ENCODE results near the gene CELSR3. TPM values are rescaled to one million over a fixed set of nuclear protein-coding genes. Genes with fewer than 3 reads are reported as not detected.

The CELSR3 gene
- total RNA-seq, 1 donor, result 0.81 TPM

- no peak for TF ChIP-seq CTCF (IDR thresholded peaks at IDR 0.05; ENCODE audit: insufficient read depth, low read length)
- H3K4me3 ChIP-seq (ENCODE audit: low read depth, low read length), result no peak overlapping the region
- DNase-seq (ENCODE audit: low read depth), result no peak
Measured at GRCh38 chr3:48648188-48648850, 14.4 kb downstream of the CELSR3 start.

GRCh38 chr3:48647714-48648113 lies 15.0 kb downstream of the CELSR3 start:
- no peak for DNase-seq (ENCODE audit: low read depth)
- H3K4me3 ChIP-seq (ENCODE audit: low read depth, low read length), result no peak overlapping the region
- no peak for TF ChIP-seq CTCF (IDR thresholded peaks at IDR 0.05; ENCODE audit: insufficient read depth, low read length)

- H3K4me3 ChIP-seq (ENCODE audit: low read depth, low read length), result no peak overlapping the region
- DNase-seq (ENCODE audit: low read depth), result no peak
- TF ChIP-seq CTCF (IDR thresholded peaks at IDR 0.05; ENCODE audit: insufficient read depth, low read length), result no peak
Measured at GRCh38 chr3:48644898-48645760, 17.6 kb downstream of the CELSR3 start.

DNA sequence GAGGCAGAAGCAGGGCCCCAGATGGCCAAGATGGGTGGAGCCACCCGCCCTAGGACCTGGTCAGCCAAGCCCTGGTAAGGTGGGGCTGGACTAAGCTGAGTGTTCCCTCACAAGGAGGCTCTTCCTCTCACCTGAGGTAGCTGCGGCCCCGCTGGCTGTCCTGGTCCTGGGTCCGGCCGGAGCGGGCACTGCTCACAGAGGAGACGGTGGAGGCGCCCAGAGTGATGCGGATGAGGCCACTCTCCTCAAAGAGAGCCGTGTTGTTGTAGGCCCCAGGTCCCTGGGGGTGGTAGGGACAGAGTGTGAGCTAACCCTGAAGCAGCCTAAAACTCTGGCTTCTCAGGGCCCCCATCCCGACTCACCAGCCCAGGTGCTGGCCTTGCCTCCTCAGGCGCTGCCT lies 20.1 kb downstream of the CELSR3 start:
- no peak for TF ChIP-seq CTCF (IDR thresholded peaks at IDR 0.05; ENCODE audit: insufficient read depth, low read length)
- no peak overlapping the region for H3K4me3 ChIP-seq (ENCODE audit: low read depth, low read length)
- no peak for DNase-seq (ENCODE audit: low read depth)

DNA sequence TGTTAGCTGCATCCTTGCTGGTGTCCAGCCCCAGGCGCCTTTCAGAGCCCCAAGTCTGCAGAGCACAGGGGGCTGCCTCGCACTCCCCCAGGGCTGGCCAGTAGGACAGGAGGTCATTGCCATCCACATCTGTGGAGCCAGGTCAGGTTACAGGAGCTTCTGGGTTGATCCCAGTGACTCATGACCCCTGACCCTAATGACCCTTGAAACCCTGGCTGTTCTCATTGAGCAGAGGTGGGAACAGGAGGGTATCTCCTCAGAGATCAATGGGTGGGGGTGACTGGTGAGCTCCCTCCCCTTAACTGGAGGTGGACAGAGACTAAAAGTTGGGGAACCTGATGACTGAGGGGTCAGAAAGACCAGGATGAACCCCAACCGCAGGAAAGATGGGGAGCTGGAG lies 21.3 kb downstream of the CELSR3 start:
- no peak for DNase-seq (ENCODE audit: low read depth)
- TF ChIP-seq CTCF (IDR thresholded peaks at IDR 0.05; ENCODE audit: insufficient read depth, low read length), result no peak

GRCh38 chr3:48639944-48640606 lies 22.6 kb downstream of the CELSR3 start:
- H3K4me3 ChIP-seq (ENCODE audit: low read depth, low read length), result no peak overlapping the region
- DNase-seq (ENCODE audit: low read depth), result no peak
- TF ChIP-seq CTCF (IDR thresholded peaks at IDR 0.05; ENCODE audit: insufficient read depth, low read length), result no peak

More for the DNA sequence above, 21.3 kb downstream of the CELSR3 start:
- H3K4me3 ChIP-seq (ENCODE audit: low read depth, low read length), result no peak overlapping the region
